Esophagus muscularis mucosa (tissue), 4 donors: ENCODE results near the gene SMPX.

Source experiments
- EP300 ChIP-seq: sonication (generic); formaldehyde crosslinking; IDR thresholded peaks from one replicate; pipeline ENCODE4 v1.6.1; 2017; ENCODE audit warnings: antibody characterized with exemption
- POLR2A ChIP-seq: fragments of 450-650 bp; IDR thresholded peaks from one replicate; pipeline ENCODE4 v1.6.1; 2017; ENCODE audit warnings: antibody characterized with exemption, moderate library complexity, mild to moderate bottlenecking, low read depth
- POLR2AphosphoS5 ChIP-seq, 2 donors: sonication (generic); formaldehyde crosslinking; IDR thresholded peaks; one replicate each; pipeline ENCODE4 v1.6.1; 2017; ENCODE audit warnings: antibody characterized with exemption in 2 of 2
- TF ChIP-seq, protein P1 (sequence below), 3 experiments: fragments of 200-600 bp in 2 of 3; fragments of 450-650 bp in 1 of 3; sonication (generic) in 2 of 3; IDR thresholded peaks; one replicate each; pipeline ENCODE4 v1.5.1; 2017 to 2019; ENCODE audit warnings: antibody characterized with exemption in 3 of 3, mild to moderate bottlenecking in 2 of 3, moderate library complexity in 1 of 3

DNA sequence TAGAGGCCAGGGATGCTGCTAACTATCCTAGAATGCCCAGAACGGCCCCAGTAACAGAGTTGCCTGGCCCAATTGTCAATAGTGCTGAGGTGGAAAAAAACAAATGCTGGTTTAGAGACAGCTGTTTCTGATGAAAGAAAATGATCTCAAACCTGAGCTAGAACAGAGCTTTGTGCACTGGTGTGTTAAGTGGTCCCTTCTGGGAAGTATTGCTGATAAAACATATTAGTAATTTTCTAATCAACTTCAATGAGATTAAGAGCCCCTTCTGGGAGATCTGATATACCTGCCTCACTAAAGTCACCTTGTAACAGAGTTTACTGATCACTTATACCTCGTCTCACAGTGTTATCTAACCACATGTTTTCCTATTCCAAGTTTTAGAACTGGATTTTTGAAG lies 42.1 kb downstream of the SMPX start:
- TF ChIP-seq, protein P1, sequence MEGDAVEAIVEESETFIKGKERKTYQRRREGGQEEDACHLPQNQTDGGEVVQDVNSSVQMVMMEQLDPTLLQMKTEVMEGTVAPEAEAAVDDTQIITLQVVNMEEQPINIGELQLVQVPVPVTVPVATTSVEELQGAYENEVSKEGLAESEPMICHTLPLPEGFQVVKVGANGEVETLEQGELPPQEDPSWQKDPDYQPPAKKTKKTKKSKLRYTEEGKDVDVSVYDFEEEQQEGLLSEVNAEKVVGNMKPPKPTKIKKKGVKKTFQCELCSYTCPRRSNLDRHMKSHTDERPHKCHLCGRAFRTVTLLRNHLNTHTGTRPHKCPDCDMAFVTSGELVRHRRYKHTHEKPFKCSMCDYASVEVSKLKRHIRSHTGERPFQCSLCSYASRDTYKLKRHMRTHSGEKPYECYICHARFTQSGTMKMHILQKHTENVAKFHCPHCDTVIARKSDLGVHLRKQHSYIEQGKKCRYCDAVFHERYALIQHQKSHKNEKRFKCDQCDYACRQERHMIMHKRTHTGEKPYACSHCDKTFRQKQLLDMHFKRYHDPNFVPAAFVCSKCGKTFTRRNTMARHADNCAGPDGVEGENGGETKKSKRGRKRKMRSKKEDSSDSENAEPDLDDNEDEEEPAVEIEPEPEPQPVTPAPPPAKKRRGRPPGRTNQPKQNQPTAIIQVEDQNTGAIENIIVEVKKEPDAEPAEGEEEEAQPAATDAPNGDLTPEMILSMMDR (IDR thresholded peaks at IDR 0.05): no peak
- TF ChIP-seq POLR2A: no peak
- no peak for TF ChIP-seq POLR2AphosphoS5 (IDR thresholded peaks at IDR 0.05)
- no peak for TF ChIP-seq EP300
